Astrocyte (in vitro differentiated cells and primary cell): ENCODE measurements around the gene DNAJC15. TPM values are rescaled to one million over a fixed set of nuclear protein-coding genes. Genes with fewer than 3 reads are reported as not detected.

Experiments
- DNase-seq: peaks from one replicate; pipeline ENCODE4 v3.0.0-alpha.2; 2010; ENCODE audit warnings: low read depth
- FAIRE-seq: peaks from 2 replicates; lab custom pipeline; 2011; peaks lifted over from hg19 to GRCh38; lab: Jason Lieb, UNC
- H2AFZ ChIP-seq: 2 replicates; pipeline ENCODE4 v1.6.0; 2012; ENCODE audit warnings: low read depth, low read length, inconsistent platforms
- H3K27ac ChIP-seq: 2 replicates; pipeline ENCODE4 v1.5.1; 2011; ENCODE audit warnings: low read depth, low read length, inconsistent platforms
- H3K27me3 ChIP-seq: 2 replicates; pipeline ENCODE4 v1.6.0; 2011; ENCODE audit warnings: low read length, inconsistent platforms; ENCODE audit not compliant: insufficient read depth
- H3K36me3 ChIP-seq: 2 replicates; pipeline ENCODE4 v1.5.1; 2011; ENCODE audit warnings: low read length, inconsistent platforms; ENCODE audit not compliant: insufficient read depth
- H3K4me1 ChIP-seq: 2 replicates; pipeline ENCODE4 v1.5.1; 2011; ENCODE audit warnings: low read length, inconsistent platforms; ENCODE audit not compliant: insufficient read depth
- H3K4me2 ChIP-seq: 2 replicates; pipeline ENCODE4 v1.6.0; 2012; ENCODE audit warnings: low read length, inconsistent platforms
- H3K4me3 ChIP-seq: 2 replicates; pipeline ENCODE4 v1.5.1; 2011; ENCODE audit warnings: low read depth, mild to moderate bottlenecking, low read length, inconsistent platforms; ENCODE audit not compliant: insufficient read depth
- H3K79me2 ChIP-seq: 2 replicates; pipeline ENCODE4 v1.6.0; 2012; ENCODE audit warnings: mild to moderate bottlenecking, low read length, inconsistent platforms; ENCODE audit not compliant: insufficient read depth
- H3K9ac ChIP-seq: 2 replicates; pipeline ENCODE4 v1.6.0; 2012; ENCODE audit warnings: mild to moderate bottlenecking, low read length, inconsistent platforms
- H3K9me3 ChIP-seq: 2 replicates; pipeline ENCODE4 v1.5.1; 2012; ENCODE audit warnings: low read depth, mild to moderate bottlenecking, low read length, inconsistent platforms; ENCODE audit not compliant: insufficient read depth
- H4K20me1 ChIP-seq: 2 replicates; pipeline ENCODE4 v1.6.0; 2012; ENCODE audit warnings: low read length, inconsistent platforms; ENCODE audit not compliant: insufficient read depth
- H3K27ac Mint-ChIP-seq: one replicate; pipeline ENCODE4 v1.8.0; 2021; ENCODE audit warnings: mild to moderate bottlenecking, mixed read lengths; ENCODE audit not compliant: unreplicated experiment
- H3K27me3 Mint-ChIP-seq: one replicate; pipeline ENCODE4 v1.8.0; 2021; ENCODE audit warnings: low read depth, mixed read lengths; ENCODE audit not compliant: unreplicated experiment
- H3K36me3 Mint-ChIP-seq: one replicate; pipeline ENCODE4 v1.8.0; 2021; ENCODE audit warnings: low read depth, mixed read lengths; ENCODE audit not compliant: unreplicated experiment
- H3K4me1 Mint-ChIP-seq: one replicate; pipeline ENCODE4 v1.8.0; 2021; ENCODE audit warnings: low read depth, mixed read lengths; ENCODE audit not compliant: unreplicated experiment
- H3K4me3 Mint-ChIP-seq: one replicate; pipeline ENCODE4 v1.8.0; 2021; ENCODE audit warnings: mild to moderate bottlenecking, moderate library complexity, mixed read lengths; ENCODE audit not compliant: unreplicated experiment
- H3K9me3 Mint-ChIP-seq: one replicate; pipeline ENCODE4 v1.8.0; 2021; ENCODE audit warnings: mild to moderate bottlenecking, mixed read lengths; ENCODE audit not compliant: unreplicated experiment
- CTCF ChIP-seq: IDR thresholded peaks from 2 replicates; pipeline ENCODE4 v1.5.1; 2011; ENCODE audit warnings: low read depth, mild to moderate bottlenecking, inconsistent platforms, low read length, moderate library complexity; ENCODE audit not compliant: insufficient read depth
- EZH2 ChIP-seq: IDR thresholded peaks from 2 replicates; pipeline ENCODE4 v1.6.1; 2012; ENCODE audit warnings: mild to moderate bottlenecking, low read length, inconsistent platforms; ENCODE audit not compliant: insufficient read depth
- total RNA-seq: library from RNA; stranded (reverse); gene quantifications from 2 replicates; pipeline ENCODE4 v1.2.1, GENCODE V29; 2021

Gene DNAJC15
- total RNA-seq, 1 donor from 2014 or later, result 13.8 TPM

- H3K4me3 Mint-ChIP-seq, result no peak overlapping the region
Observed at GRCh38 chr13:43127103-43127798, 103.9 kb downstream of the DNAJC15 start.

GRCh38 chr13:43127827-43128226, 104.4 kb downstream of the DNAJC15 start:
- Histone ChIP-seq H3K4me1 (peaks cover 4% of the 10 kb centered on the region), H3K9me3 (no peaks in the 10 kb centered on the region), H3K79me2 (no peaks in the 10 kb centered on the region), H3K36me3 (no peaks in the 10 kb centered on the region), H3K4me2 (peak overlapping the region; percentile 16), H3K27me3 (peaks cover 17% of the 10 kb centered on the region), H4K20me1 (no peaks in the 10 kb centered on the region), H3K4me3 (no peak overlapping the region), H2AFZ (no peak overlapping the region), H3K9ac (no peak overlapping the region), H3K27ac (no peak overlapping the region)
- H3K4me1 Mint-ChIP-seq, result peaks cover 15% of the 10 kb centered on the region
- FAIRE-seq (no peak), DNase-seq (no peak)
- no peak overlapping the region for H3K4me3 Mint-ChIP-seq
- no peaks in the 10 kb centered on the region for H3K27me3 Mint-ChIP-seq
- H3K36me3 Mint-ChIP-seq, result no peaks in the 10 kb centered on the region
- H3K9me3 Mint-ChIP-seq, result no peaks in the 10 kb centered on the region
- peak overlapping the region; percentile 23 for H3K27ac Mint-ChIP-seq
- TF ChIP-seq CTCF, result no peak
- no peak for TF ChIP-seq EZH2

More at GRCh38 chr13:43127103-43127798, 103.9 kb downstream of the DNAJC15 start:
- Histone ChIP-seq H3K4me1 (peaks cover 4% of the 10 kb centered on the region), H3K4me2 (peak overlapping the region; percentile 16), H3K79me2 (no peaks in the 10 kb centered on the region), H4K20me1 (no peaks in the 10 kb centered on the region), H3K9me3 (no peaks in the 10 kb centered on the region), H2AFZ (peak overlapping the region; percentile 35), H3K9ac (no peak overlapping the region), H3K27ac (no peak overlapping the region), H3K36me3 (no peaks in the 10 kb centered on the region), H3K27me3 (peaks cover 17% of the 10 kb centered on the region), H3K4me3 (no peak overlapping the region)
- no peaks in the 10 kb centered on the region for H3K9me3 Mint-ChIP-seq
- peaks cover 12% of the 10 kb centered on the region for H3K4me1 Mint-ChIP-seq
- no peak for DNase-seq
- FAIRE-seq, result no peak
- peak overlapping the region; percentile 23 for H3K27ac Mint-ChIP-seq
- TF ChIP-seq EZH2, result no peak
- TF ChIP-seq CTCF, result no peak
- no peaks in the 10 kb centered on the region for H3K27me3 Mint-ChIP-seq
- H3K36me3 Mint-ChIP-seq, result no peaks in the 10 kb centered on the region

- no peak overlapping the region for H3K4me3 ChIP-seq
- Mint-ChIP-seq H3K27ac (no peak overlapping the region), H3K27me3 (no peaks in the 10 kb centered on the region), H3K36me3 (no peaks in the 10 kb centered on the region), H3K9me3 (no peaks in the 10 kb centered on the region), H3K4me1 (peaks cover 15% of the 10 kb centered on the region), H3K4me3 (no peak overlapping the region)
- DNase-seq (no peak), FAIRE-seq (no peak)
- no peaks in the 10 kb centered on the region for H3K9me3 ChIP-seq
- no peak overlapping the region for H2AFZ ChIP-seq
- no peaks in the 10 kb centered on the region for H4K20me1 ChIP-seq
- H3K27me3 ChIP-seq, result peaks cover 17% of the 10 kb centered on the region
- no peak overlapping the region for H3K9ac ChIP-seq
- TF ChIP-seq EZH2 (no peak), CTCF (no peak)
- no peak overlapping the region for H3K4me2 ChIP-seq
- no peaks in the 10 kb centered on the region for H3K79me2 ChIP-seq
- no peaks in the 10 kb centered on the region for H3K36me3 ChIP-seq
- peaks cover 4% of the 10 kb centered on the region for H3K4me1 ChIP-seq
- no peak overlapping the region for H3K27ac ChIP-seq
Observed at GRCh38 chr13:43128504-43128961, 105.1 kb downstream of the DNAJC15 start.
